Activated T-cell treated with anti-CD3 and anti-CD28 coated beads, Interleukin-2, amount 50 U/mL, for 24 hours (primary cell): ENCODE results near the gene P2RX3.

Source experiments
- DNase-seq: peaks from one replicate; pipeline ENCODE4 v3.0.0-alpha.2; 2020
- H3K27ac Mint-ChIP-seq: 2 replicates; pipeline ENCODE4 v1.8.0; 2020; ENCODE audit warnings: mild to moderate bottlenecking, mixed read lengths
- H3K27me3 Mint-ChIP-seq: 2 replicates; pipeline ENCODE4 v1.8.0; 2020; ENCODE audit warnings: mixed read lengths
- H3K36me3 Mint-ChIP-seq: 2 replicates; pipeline ENCODE4 v1.8.0; 2020; ENCODE audit warnings: low read depth, mixed read lengths
- H3K4me1 Mint-ChIP-seq: 2 replicates; pipeline ENCODE4 v1.8.0; 2020; ENCODE audit warnings: low read depth, mixed read lengths
- H3K4me3 Mint-ChIP-seq: 2 replicates; pipeline ENCODE4 v1.8.0; 2020; ENCODE audit warnings: mild to moderate bottlenecking, moderate library complexity, mixed read lengths
- H3K9me3 Mint-ChIP-seq: 2 replicates; pipeline ENCODE4 v1.8.0; 2020; ENCODE audit warnings: mixed read lengths

The P2RX3 gene

DNA sequence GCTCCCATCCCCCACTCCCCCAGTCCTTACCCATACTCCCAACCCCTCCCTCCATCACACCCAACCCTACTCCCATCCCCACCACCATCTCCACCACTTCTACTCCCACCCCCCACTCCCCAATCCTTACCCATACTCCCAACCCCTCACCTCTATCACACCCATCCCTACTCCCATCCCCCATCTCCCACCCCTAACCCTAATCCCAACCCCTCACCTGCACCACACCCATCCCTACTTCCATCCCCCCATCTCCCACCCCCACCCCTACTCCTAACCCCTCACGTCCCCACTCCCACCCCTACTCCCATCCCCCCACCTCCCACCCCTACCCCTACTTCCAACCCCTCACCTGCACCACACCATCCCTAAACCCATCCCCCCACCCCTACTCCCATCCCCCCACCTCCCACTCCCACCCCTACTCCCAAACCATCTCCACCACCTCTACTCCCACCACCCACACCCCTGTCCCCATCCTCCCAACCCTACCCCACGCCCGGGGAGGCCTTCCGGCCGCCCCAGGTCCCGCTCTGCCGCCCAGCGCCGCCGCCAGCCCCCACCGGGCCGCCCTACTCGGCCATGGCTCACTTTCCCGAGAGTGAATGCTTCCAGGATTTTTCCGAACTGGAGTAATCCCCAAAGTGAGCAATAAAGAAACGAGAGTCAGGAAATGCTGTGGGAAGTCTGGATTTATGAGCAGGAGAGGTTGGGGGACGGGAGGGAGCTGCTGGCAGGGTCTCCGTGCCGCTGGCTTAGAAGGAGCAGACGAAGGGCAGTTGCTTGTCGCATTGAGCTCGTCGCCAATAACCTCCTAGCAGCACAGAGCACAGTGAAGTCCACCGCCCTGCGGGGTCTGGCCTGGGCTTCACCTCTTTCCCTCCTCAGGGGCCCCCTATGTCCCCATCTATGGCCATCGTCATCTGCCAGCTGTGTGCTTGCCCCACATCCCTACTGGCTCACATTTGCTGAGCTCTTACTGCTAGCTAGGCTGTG is 38.2 kb downstream of the P2RX3 start:
- Mint-ChIP-seq H3K27ac (no peak overlapping the region), H3K36me3 (no peaks in the 10 kb centered on the region), H3K9me3 (no peaks in the 10 kb centered on the region), H3K27me3 (peaks cover 30% of the 10 kb centered on the region), H3K4me3 (no peak overlapping the region), H3K4me1 (no peaks in the 10 kb centered on the region)
- no peak for DNase-seq

DNA sequence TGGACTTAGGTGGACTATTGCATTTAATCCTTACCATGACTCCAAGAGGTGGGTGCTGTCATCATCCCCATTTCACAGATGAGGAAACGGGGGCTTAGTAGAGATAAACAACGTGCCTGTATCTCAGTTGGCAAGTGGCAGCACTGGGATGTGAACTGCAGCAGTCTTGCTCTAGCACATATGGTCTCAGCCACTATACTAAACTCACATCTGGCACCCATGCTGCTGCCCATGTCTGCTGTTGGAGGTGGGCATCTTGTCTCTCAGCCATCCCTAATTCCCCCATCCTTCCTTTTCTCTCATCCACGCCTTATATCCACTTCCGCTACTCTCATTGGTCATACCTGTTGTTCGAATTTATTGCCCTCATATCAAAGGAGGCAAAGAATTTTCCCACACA is 39.0 kb downstream of the P2RX3 start:
- peaks cover 32% of the 10 kb centered on the region for H3K27me3 Mint-ChIP-seq
- no peaks in the 10 kb centered on the region for H3K36me3 Mint-ChIP-seq
- H3K4me3 Mint-ChIP-seq: no peak overlapping the region
- H3K4me1 Mint-ChIP-seq: no peaks in the 10 kb centered on the region
- no peak overlapping the region for H3K27ac Mint-ChIP-seq
- no peaks in the 10 kb centered on the region for H3K9me3 Mint-ChIP-seq
- no peak for DNase-seq

DNA sequence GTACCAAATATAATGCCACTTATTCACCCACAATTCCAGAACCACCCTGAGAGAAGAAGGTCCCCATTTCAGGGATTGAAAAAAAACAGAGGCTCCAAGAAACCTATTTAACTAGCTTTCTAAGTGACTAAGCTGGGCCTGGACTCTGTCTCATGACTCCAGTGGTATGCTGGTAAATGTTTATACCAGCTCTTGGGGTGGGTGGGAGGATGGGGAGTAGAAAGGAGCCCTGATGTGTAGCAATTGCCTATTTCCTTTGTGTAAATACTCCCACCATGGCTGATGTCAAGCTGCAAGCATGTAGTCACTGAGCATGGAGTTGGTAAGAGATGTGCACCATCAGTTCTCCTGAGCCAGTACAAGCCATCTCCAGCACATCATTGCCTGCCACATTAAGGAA is 40.0 kb downstream of the P2RX3 start:
- H3K9me3 Mint-ChIP-seq: no peaks in the 10 kb centered on the region
- no peak overlapping the region for H3K27ac Mint-ChIP-seq
- no peak for DNase-seq
- no peaks in the 10 kb centered on the region for H3K4me1 Mint-ChIP-seq
- H3K4me3 Mint-ChIP-seq: no peak overlapping the region
- peaks cover 41% of the 10 kb centered on the region for H3K27me3 Mint-ChIP-seq
- no peaks in the 10 kb centered on the region for H3K36me3 Mint-ChIP-seq

DNA sequence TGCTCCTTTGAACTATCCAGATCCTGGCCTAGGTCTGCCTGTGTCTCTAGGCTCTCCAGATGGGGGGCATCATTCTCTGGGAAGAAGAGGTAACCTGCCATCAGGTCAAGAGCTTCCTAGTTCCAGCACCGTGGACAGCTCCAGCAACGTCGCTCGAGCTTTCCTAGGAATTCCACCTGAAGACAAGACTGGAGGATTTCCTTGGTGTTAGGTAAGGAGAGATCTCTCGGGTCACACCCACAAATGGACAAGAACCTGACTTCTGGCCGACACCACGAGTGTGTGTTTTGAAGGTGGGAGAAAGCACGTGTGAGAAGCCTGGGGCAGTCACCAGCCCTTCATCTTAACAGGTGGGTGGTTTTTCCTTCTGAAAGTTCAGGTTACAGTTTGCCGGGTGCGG is 41.6 kb downstream of the P2RX3 start:
- no peaks in the 10 kb centered on the region for H3K36me3 Mint-ChIP-seq
- peaks cover 41% of the 10 kb centered on the region for H3K27me3 Mint-ChIP-seq
- H3K4me1 Mint-ChIP-seq: no peaks in the 10 kb centered on the region
- H3K27ac Mint-ChIP-seq: no peak overlapping the region
- H3K9me3 Mint-ChIP-seq: no peaks in the 10 kb centered on the region
- no peak for DNase-seq
- H3K4me3 Mint-ChIP-seq: no peak overlapping the region

DNA sequence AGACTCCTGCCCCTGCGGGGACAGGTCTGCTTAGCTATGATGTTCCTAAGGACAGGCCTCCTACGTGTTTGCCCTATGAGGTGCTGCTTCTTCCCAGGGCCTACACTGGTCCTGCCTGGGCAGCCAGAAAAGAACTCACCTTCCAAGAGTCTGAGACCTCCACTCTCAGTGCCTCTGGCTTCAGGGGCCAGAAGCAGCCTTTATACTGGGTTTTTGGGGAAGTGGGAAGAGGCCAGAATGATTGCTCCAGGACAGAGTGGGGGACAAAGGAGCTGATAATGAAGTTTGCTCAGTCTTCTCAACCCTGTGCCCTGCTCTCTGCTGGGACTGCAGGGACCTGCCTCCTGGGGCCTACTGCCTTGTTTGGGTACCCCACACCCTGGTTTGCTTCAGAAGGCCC is 42.8 kb downstream of the P2RX3 start, which contains the start of gene PRG3:
Gene PRG3 (minus strand): TSS at position 176 of the 400 bp plus-strand sequence. CDS start 442 bp downstream, outside the sequence.
- H3K9me3 Mint-ChIP-seq: no peaks in the 10 kb centered on the region
- H3K27ac Mint-ChIP-seq: no peak within 1 kb of the TSS
- H3K4me3 Mint-ChIP-seq: no peak within 1 kb of the TSS
- H3K4me1 Mint-ChIP-seq: no peaks in the 10 kb centered on the region
- DNase-seq: no peak
- no peaks in the 10 kb centered on the region for H3K36me3 Mint-ChIP-seq
- H3K27me3 Mint-ChIP-seq: peaks cover 41% of the 10 kb centered on the region

DNA sequence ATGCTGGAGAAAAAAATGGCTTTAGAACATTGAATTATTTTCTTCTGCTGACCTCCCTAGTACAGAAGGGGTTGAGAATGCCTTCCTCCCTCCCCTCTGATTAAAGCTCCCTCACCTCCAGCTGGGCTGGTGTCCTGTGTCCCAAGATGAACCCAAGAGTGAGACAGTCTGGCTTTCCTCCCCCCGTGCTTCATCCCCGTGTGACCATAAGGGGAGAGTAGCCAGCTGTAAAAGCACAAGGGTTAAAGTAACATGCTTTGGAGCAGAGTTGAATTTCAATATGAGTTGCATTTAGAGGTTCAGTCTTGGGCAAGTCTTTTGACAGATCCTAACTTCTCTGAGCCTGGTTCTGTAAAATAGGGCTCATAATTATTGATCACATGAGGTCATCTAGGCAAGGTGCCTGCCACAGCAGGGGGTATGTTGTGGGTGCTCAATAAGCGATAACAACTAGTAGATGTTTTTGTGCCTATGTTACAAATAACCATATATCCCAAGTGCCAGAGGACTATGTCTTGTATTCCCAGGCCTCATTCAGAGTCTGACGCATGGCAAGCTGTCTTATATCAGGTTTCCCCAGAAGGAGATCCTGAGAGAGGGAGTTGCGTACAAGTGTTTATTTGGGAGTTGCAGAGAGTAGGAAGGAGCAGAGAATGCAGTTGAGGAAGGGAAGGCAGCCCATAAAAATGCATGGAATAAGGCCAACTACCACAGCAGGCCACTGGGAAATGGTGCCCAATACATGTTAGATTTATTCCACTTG is 48.2 kb downstream of the P2RX3 start:
- no peak for DNase-seq
- no peak overlapping the region for H3K27ac Mint-ChIP-seq
- peaks cover 11% of the 10 kb centered on the region for H3K27me3 Mint-ChIP-seq
- no peaks in the 10 kb centered on the region for H3K9me3 Mint-ChIP-seq
- no peak overlapping the region for H3K4me3 Mint-ChIP-seq
- H3K36me3 Mint-ChIP-seq: no peaks in the 10 kb centered on the region
- H3K4me1 Mint-ChIP-seq: no peaks in the 10 kb centered on the region

DNA sequence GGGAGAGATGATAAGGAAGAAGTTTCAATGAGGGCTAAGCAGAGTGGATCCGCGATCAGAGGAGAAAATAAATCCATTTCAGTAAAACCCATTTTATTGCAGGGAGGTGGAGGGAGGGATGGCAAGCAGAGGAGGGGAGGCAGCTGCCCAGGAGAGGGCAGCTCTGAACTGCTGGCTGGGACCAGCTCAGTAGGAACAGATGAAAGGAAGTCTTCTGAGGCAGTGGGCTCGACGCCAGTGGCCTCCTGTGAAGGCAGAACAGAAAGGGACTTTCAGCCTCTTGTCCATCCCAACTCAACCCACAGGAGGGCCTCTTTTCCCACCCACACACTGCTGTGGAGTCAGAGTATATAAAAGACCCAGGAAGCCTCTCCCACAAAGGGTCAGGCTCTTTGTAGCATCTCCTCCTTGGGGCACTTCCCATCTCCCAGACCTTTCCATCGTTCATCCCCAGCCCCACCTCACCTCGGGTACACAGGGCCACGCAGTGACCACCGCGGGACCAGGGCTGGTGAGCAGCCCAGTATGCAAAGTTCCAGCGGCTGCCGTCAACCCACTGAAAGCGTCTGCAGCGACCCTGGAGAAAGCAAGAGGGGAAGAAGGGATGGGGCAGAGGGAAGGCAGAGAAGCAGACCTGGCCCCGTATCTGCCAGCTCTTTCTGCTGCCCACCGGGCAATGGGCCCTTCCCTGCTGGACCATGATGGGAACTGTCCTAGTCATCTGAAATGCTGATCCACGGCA is 49.3 kb downstream of the P2RX3 start:
- Mint-ChIP-seq H3K27ac (no peak overlapping the region), H3K4me1 (no peaks in the 10 kb centered on the region), H3K4me3 (no peak overlapping the region), H3K36me3 (no peaks in the 10 kb centered on the region), H3K27me3 (peaks cover 5% of the 10 kb centered on the region), H3K9me3 (no peaks in the 10 kb centered on the region)
- DNase-seq: no peak

DNA sequence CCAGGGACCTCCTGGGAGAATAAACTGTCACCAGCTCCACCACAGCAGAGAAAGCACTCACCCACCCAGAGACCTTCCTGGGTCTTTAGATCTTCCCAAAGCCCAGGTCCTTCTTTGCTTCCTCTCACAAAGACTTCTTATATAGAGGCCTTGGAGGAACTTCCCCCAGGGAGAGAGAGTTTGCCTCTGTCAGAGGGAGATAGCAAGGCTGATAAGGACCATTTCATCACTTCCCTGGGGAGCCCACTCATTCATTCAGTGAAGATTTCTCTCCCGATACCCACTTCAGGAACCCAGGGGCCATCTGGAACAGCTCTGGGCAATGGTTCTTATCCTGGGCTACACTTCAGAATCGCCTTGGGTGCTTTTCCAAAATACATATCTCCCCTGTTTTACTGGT is 52.4 kb downstream of the P2RX3 start, which contains the start of gene PRG2:
Gene PRG2 (minus strand): TSS at position 116 of the 400 bp plus-strand sequence. CDS start 706 bp downstream, outside the sequence.
- no peaks in the 10 kb centered on the region for H3K4me1 Mint-ChIP-seq
- H3K27ac Mint-ChIP-seq: no peak within 1 kb of the TSS
- no peaks in the 10 kb centered on the region for H3K36me3 Mint-ChIP-seq
- H3K4me3 Mint-ChIP-seq: no peak within 1 kb of the TSS
- no peak for DNase-seq
- no peaks in the 10 kb centered on the region for H3K9me3 Mint-ChIP-seq
- no peaks in the 10 kb centered on the region for H3K27me3 Mint-ChIP-seq

DNA sequence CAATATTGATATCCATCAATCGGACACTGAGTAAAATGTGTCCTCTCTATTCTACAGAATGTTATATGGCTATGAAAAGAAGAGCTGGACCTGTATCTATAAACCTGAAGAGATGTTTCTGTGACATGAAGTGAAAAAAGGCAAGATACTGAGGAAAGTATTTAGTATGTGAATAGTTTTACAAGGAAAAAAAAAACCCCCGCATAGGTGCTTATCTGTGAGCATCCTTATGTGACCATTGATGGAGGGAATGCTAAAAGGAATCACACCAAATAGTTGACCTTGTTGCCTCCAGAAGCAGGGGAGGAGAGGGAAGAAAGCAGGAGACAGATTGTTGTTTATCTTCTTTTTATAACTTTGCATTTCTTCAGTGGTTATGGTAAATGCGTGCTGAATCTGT is 53.0 kb downstream of the P2RX3 start:
- no peak overlapping the region for H3K4me3 Mint-ChIP-seq
- H3K4me1 Mint-ChIP-seq: no peaks in the 10 kb centered on the region
- H3K27me3 Mint-ChIP-seq: no peaks in the 10 kb centered on the region
- no peaks in the 10 kb centered on the region for H3K36me3 Mint-ChIP-seq
- no peaks in the 10 kb centered on the region for H3K9me3 Mint-ChIP-seq
- H3K27ac Mint-ChIP-seq: no peak overlapping the region
- DNase-seq: no peak

DNA sequence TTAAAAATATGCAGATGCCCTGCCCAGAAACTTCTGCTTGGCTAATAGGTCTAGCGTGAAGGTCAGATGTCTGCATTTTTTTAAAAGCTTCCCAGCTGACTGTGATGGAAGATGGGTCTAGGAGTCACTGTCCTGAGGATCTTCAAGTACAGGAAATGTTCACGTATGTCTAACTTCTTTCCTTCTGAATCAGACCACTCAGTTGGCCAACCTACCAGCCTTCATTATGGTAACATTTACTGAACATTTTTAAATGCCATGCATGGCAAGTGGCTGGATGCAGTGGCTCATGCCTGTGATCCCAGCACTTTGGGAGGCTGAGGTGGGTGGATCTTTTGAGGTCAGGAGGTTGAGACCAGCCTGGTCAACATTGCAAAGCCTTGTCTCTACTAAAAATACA is 53.4 kb downstream of the P2RX3 start:
- no peak overlapping the region for H3K4me3 Mint-ChIP-seq
- H3K36me3 Mint-ChIP-seq: no peaks in the 10 kb centered on the region
- no peaks in the 10 kb centered on the region for H3K27me3 Mint-ChIP-seq
- H3K9me3 Mint-ChIP-seq: no peaks in the 10 kb centered on the region
- no peaks in the 10 kb centered on the region for H3K4me1 Mint-ChIP-seq
- no peak for DNase-seq
- no peak overlapping the region for H3K27ac Mint-ChIP-seq

DNA sequence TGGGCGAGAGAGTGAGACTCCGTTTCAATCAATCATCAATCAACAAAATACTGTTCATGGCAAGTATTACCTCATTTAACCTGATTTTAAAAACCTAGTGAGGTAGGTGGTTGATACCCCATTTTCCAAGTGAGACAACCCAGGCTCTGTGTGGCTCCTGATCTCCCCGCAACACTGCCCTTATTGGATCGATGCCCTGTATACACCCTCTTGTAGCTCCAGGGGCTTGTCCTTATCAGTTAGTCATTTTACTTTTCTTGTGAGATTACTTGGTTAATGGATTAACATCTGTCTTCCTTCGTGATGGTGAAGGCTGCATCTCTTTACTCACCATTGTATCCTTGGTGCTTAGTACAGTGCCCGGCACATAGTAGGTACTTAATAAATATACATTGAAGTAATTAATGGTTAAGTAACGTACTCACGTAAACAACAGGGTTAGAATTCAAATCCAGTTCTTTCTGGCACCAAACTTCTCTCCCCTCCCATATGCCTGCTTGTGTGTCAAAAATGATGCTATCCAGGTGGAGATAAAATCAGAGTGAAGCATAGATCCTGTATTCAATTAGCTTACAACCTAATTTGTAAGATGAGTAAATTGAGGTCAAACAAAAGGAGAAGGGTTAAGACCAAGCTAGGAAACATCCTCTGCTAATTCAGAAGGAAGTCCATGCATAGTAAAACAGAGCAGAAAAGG is 54.1 kb downstream of the P2RX3 start:
- Mint-ChIP-seq H3K36me3 (no peaks in the 10 kb centered on the region), H3K27ac (no peak overlapping the region), H3K4me1 (no peaks in the 10 kb centered on the region), H3K4me3 (no peak overlapping the region), H3K27me3 (no peaks in the 10 kb centered on the region), H3K9me3 (no peaks in the 10 kb centered on the region)
- DNase-seq: no peak

DNA sequence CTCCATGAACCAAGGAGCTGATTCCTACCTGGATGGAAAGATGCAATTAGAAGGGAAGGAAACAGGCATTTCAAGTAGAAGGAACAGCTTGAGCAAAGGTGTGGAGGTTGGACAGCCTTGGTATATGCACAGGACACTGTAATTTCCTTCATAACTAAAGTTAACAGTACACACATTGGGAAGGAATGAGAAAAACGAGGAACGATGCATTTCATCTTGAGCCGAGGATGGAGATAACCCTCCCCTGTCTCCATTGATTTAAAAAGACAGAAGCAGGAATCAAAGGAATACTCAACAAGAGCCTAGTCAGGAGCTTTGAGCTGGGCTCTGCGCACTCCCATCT is 54.6 kb downstream of the P2RX3 start:
- Mint-ChIP-seq H3K4me3 (no peak overlapping the region), H3K27ac (no peak overlapping the region), H3K27me3 (no peaks in the 10 kb centered on the region), H3K4me1 (no peaks in the 10 kb centered on the region), H3K36me3 (no peaks in the 10 kb centered on the region), H3K9me3 (no peaks in the 10 kb centered on the region)
- DNase-seq: no peak

DNA sequence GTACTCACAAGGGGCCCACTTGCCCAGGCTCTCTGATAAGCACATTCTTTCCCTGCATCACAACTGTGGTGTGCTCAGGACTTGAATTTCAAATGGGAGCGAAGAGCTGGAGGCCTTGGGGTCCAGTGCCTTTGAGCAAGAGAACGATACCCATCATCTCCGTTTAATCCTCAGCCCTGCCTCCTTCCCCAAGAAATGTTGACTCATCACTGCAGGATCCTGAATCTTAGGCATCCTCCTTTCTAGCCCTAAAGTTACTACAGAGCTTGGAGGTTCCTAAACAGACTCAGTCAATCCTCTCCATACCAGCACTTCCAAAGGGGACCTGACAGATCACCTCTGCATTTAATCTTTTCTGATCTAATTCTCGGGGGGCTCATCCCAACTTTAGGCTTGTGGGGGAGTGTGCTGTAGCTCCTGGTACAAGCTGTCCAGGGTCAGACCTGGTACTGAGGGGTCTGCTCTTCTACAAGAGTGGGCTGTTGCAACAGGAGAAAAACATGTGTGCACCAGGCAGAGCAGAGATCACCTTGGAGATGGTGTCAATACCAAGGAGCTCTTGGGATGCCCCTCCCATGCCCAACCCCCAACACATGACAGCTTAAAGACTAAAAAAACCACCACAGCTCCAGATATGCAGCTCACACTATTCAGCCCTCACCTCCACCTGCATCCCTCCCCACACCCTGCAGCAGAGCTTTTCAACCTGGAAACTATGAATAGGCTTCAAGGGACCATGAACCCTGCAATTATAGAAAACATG is 56.2 kb downstream of the P2RX3 start:
- H3K9me3 Mint-ChIP-seq: no peaks in the 10 kb centered on the region
- DNase-seq: no peak
- no peak overlapping the region for H3K4me3 Mint-ChIP-seq
- H3K27me3 Mint-ChIP-seq: no peaks in the 10 kb centered on the region
- no peaks in the 10 kb centered on the region for H3K36me3 Mint-ChIP-seq
- H3K4me1 Mint-ChIP-seq: no peaks in the 10 kb centered on the region
- no peak overlapping the region for H3K27ac Mint-ChIP-seq
